ENCODE results near the gene PLPP4.

Gene PLPP4

DNA sequence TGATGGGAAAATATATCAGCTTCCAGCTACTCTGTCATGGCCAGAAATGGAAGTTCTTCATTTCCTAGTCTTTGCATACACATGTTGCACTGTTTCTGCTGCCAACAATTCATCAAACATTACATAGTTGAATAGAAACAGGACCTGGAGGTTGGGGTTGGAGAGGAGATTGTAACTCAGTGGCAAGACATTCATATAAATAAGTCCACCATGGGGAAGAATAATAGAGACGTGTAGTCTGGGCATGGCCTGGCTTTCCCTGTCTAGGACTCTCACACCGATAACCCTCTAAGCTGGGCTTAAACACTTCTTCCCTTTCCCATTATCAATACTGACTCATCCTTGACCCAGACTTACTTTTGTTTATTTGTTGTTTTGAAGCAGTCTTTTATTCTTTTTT is 155.7 kb downstream of the PLPP4 start:
- no peak for DNase-seq (ENCODE audit: low read depth)

DNA sequence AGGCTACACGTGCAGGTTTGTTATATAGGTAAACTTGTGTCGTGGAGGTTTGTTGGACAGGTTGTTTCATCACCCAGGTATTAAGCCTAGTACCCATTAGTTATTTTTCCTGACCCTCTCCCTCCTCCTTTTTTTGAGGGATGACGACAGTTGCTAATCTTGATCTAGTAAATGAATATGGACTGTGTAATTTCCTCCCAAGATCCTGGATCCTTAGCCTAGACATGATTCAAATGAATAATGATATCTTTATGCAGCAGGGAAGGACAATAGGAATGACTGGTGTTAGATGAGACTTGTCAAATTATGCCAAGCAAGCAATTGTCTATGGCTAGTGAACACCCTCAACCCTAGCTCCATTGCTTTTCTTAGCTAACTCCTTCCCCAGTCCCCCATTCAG is 156.2 kb downstream of the PLPP4 start:
- DNase-seq (ENCODE audit: low read depth): no peak

DNA sequence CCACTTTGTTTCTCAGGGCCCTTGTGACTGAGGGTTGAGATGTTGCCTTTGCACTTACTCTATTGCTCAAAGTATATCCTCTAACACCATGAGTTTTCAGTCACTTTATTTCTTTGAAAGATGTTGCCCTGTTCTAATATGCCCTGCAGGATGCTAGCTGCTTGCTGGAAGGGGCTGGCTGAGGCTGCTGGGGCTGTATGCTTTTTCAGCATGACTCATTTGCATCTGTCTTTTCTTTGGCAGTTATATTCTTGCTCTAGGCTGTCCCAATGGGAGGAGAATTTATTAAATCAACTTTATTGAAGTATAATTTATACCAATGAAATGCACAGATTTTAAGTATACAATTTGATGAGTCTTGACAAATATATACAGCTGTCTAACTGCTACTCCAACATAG is 157.7 kb downstream of the PLPP4 start:
- DNase-seq (ENCODE audit: low read depth): no peak

DNA sequence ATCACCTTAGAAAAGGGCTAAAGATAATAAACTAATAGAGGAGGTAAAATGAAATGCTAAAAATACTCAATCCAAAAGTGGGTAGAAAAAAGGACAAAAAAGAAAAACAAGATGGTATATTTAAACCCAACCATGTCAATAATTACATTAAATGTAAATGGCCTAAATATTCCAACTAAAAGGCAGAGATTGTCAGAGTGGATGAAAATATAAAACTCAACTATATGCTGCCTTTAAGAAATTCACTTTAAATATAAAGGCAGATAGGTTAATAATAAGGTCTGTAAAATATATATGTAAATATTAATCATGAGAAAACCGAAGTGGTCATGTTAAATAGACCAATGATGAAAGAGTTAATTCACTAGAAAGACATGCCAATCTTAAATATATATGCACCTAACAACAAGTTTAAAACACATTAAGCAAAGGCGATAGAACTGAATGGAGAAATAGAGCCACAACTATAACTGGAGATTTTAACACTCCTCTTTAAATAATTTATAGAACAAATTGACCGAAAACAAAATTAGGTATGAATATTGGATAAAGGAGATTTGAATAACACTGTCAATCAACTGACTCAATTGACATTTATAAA is 159.4 kb downstream of the PLPP4 start:
- no peak for DNase-seq (ENCODE audit: low read depth)

DNA sequence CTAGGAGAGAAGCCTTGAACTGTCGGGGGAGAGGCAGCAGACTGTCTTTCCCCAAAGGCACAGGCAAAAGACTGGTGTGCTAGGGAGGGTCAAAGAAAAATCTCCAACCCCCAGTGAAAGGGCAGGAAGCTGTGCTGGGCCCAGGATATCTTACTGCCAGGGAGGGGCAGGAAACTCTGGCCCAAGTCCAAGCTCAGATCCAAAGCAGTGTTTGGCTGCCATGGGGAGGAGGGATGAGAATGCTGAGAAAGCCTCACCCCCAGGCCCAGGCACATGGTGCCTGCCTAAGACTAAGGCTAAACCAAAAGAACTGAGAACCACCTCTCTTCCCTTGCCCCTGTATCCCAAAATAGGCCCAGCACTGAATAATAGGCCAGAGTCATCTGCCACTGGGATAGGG is 171.2 kb downstream of the PLPP4 start:
- DNase-seq (ENCODE audit: low read depth): no peak

DNA sequence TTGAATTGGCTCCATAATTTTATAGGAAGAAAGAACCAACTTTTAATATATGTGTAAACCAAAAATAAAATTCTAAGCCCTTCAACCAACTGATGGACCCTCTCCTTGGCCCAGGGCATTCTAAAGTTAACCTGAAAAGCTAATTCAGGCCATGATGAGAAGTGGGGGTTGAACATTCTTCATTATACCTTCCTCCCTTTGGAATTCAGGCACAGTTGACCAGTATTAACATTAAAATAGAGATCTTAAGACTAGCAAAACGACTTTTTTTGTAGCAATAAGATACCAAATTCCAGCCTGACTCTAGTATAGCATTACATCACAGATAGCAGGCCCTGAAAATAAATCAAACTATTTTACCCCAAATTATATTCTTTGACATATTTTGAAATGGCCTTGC is 173.2 kb downstream of the PLPP4 start:
- DNase-seq (ENCODE audit: low read depth): no peak

DNA sequence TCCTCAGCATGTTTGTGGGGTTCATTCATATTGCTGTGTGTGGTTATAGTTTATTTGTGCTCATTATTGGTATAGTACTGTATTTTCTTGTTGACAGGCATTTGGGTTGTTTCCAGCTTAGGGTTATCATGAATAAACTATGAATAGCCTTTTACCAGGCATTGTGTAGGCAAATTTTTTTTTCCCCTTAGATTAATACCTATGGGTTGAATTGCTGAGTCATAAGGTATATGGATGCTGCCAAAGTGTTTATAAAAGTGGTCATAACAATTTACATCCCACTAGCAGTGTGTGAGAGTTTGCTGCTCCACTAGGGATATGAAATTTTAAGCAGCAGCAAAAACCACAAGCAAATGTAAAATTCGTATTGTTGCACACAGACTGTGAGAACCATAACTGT is 175.0 kb downstream of the PLPP4 start:
- DNase-seq (ENCODE audit: low read depth): no peak

DNA sequence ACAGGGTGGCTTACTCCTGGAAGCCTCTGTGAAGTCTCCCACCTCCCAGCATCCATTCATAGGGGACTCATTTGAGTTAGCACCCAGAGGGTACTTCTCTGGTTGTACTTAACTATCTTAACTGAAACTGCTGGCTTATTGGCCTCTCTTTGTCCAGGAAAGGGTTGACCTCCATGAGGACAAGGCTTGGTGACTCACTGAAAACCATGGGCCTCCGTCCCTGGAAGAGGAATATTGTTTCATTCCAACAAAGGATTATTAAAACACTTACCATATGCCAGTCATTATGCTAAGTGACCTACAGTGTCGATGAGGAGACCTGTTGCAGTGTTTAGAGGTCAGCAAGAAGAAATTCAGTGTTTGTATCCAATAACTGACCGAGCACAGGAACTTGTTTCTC is 175.9 kb downstream of the PLPP4 start:
- no peak for DNase-seq (ENCODE audit: low read depth)

DNA sequence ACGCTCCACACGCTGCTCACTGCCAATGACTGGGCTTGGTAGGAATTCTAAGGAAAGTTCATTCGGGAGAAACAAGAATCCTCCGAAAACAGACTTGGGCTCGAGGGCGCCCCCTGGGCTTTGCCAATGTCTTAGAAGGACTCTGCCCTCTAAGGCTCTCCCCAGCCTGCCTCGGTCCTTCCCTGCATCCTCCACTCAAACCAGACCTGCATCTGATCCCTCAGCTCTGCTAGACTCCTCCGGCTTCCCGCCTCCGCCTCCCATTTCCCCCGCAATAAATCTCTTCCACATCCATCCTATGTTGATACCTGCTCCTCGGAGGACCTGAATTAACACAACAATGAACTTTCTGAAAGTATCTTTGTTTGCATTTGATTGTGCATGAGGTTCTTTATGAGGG is 177.6 kb downstream of the PLPP4 start:
- DNase-seq (ENCODE audit: low read depth): no peak

Data from GM04503 (cell line).